Measurements from ENCODE around the gene KCNC3.
A peak's percentile ranks its signal among the peaks of the same experiment; 100 is the strongest.

Gene KCNC3

DNA sequence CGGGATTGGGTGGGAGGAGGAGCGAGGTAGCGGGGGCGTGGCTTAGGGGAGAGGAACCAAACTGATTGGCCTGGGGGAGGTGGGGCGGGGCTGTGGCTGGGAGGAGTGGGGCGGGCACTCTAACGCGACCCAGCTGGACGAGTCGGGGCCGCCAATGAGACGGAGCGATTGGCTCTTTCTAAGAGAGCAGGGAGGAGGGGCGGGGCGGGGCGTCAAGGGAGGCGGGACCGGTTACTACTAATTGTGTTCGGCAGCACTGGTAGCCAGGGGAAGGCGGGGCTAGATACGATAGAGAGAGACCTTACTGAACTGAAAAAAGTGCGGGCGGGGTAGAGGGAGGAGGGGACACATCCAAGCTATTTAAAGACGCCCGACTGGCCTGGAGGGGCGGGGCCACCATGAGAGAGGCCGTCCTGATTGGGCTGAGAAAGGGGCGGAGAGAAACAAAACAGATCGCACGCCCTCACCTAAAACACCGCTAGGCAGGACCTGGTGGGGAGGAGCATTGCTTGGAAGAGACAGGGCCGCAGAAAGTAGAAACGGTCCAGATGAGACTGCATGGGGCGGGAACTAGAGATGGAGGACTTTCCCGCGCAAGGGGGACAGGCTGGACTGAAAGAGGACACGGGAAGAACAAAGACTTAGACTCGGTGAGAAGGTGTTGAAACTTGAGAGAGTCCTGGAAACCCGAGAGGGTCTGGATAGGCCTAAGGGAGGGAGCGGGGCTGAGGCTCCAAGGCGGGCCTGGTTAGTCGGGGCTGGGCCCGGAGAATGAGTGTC, at the start of gene KCNC3:
KCNC3 (minus strand) TSS at position 232 of the 780 bp plus-strand sequence. CDS start 295 bp downstream, outside the sequence.
- TF ChIP-seq, protein P1, sequence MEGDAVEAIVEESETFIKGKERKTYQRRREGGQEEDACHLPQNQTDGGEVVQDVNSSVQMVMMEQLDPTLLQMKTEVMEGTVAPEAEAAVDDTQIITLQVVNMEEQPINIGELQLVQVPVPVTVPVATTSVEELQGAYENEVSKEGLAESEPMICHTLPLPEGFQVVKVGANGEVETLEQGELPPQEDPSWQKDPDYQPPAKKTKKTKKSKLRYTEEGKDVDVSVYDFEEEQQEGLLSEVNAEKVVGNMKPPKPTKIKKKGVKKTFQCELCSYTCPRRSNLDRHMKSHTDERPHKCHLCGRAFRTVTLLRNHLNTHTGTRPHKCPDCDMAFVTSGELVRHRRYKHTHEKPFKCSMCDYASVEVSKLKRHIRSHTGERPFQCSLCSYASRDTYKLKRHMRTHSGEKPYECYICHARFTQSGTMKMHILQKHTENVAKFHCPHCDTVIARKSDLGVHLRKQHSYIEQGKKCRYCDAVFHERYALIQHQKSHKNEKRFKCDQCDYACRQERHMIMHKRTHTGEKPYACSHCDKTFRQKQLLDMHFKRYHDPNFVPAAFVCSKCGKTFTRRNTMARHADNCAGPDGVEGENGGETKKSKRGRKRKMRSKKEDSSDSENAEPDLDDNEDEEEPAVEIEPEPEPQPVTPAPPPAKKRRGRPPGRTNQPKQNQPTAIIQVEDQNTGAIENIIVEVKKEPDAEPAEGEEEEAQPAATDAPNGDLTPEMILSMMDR (conservative IDR thresholded peaks at IDR 0.05), result no peak
- TF ChIP-seq ZFX (IDR thresholded peaks at IDR 0.05), result no peak
- H3K27ac ChIP-seq, result peak within 1 kb of the TSS; percentile 36

DNA sequence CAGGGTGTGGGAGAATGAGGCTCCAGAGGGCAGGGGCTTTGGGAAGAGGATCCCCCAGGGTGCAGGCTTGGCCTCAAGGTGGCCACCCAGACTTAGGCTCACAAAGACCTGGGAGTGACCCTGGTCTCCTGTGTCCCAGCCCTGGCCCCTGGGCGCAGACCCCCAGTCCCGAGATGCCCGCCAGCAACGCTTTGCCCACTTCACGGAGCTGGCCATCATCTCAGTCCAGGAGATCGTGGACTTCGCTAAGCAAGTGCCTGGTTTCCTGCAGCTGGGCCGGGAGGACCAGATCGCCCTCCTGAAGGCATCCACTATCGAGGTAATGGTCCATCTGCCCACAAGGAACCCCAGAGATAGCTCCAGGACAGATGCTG, 49.7 kb upstream of the KCNC3 start:
- no peak overlapping the region for H3K27ac ChIP-seq
- TF ChIP-seq, protein P1 (conservative IDR thresholded peaks at IDR 0.05), result no peak
- TF ChIP-seq ZFX (IDR thresholded peaks at IDR 0.05), result no peak

DNA sequence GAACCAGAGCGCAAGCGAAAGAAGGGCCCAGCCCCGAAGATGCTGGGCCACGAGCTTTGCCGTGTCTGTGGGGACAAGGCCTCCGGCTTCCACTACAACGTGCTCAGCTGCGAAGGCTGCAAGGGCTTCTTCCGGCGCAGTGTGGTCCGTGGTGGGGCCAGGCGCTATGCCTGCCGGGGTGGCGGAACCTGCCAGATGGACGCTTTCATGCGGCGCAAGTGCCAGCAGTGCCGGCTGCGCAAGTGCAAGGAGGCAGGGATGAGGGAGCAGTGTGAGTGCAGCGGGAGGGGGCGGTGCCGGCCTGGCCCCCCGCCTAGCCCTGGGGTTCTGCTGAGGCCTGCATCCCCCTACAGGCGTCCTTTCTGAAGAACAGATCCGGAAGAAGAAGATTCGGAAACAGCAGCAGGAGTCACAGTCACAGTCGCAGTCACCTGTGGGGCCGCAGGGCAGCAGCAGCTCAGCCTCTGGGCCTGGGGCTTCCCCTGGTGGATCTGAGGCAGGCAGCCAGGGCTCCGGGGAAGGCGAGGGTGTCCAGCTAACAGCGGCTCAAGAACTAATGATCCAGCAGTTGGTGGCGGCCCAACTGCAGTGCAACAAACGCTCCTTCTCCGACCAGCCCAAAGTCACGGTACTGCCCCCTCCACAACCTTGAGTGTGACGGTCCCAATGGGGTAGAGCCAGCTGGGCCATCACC, 49.1 kb upstream of the KCNC3 start:
- TF ChIP-seq, protein P1 (conservative IDR thresholded peaks at IDR 0.05), result no peak
- no peak for TF ChIP-seq ZFX (IDR thresholded peaks at IDR 0.05)
- no peak overlapping the region for H3K27ac ChIP-seq

DNA sequence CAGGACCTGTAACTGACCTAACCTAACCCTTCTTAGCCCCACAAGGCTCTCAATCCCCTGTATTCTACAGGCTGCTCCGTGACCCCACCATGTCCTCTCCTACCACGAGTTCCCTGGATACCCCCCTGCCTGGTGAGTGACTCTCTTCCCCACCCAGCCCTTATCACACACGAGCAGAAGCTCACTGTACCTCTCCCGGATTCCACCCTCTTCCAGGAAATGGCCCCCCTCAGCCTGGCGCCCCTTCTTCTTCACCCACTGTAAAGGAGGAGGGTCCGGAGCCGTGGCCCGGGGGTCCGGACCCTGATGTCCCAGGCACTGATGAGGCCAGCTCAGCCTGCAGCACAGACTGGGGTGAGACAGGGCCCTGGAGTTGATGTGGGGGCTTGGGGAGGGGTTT, 48.3 kb upstream of the KCNC3 start:
- no peak overlapping the region for H3K27ac ChIP-seq
- TF ChIP-seq, protein P1 (conservative IDR thresholded peaks at IDR 0.05), result no peak
- no peak for TF ChIP-seq ZFX (IDR thresholded peaks at IDR 0.05)

DNA sequence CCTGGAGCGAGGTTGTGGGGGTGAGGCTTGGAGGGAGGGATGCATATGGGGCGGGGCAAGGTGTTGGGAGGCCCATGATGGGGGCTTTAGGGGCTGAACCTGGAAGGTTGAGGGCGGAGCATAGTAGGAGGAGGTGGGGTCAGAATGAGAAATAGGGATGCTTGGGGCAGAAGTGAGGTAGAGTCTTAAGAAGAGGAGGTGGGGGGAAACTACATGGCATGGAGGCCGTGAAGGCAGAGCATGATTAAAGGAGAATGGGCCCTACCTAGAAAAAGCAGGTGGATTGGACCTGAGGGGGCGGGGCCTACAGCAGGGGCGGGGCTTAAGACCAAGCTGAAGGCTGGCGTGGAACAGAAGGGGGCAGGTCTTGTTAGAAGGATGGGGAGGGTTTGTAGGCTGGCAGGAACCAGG, 47.9 kb upstream of the KCNC3 start:
- H3K27ac ChIP-seq, result no peak overlapping the region; the same call in 1 of the 2 replicates
- TF ChIP-seq ZFX (IDR thresholded peaks at IDR 0.05), result no peak
- TF ChIP-seq, protein P1 (conservative IDR thresholded peaks at IDR 0.05), result no peak

DNA sequence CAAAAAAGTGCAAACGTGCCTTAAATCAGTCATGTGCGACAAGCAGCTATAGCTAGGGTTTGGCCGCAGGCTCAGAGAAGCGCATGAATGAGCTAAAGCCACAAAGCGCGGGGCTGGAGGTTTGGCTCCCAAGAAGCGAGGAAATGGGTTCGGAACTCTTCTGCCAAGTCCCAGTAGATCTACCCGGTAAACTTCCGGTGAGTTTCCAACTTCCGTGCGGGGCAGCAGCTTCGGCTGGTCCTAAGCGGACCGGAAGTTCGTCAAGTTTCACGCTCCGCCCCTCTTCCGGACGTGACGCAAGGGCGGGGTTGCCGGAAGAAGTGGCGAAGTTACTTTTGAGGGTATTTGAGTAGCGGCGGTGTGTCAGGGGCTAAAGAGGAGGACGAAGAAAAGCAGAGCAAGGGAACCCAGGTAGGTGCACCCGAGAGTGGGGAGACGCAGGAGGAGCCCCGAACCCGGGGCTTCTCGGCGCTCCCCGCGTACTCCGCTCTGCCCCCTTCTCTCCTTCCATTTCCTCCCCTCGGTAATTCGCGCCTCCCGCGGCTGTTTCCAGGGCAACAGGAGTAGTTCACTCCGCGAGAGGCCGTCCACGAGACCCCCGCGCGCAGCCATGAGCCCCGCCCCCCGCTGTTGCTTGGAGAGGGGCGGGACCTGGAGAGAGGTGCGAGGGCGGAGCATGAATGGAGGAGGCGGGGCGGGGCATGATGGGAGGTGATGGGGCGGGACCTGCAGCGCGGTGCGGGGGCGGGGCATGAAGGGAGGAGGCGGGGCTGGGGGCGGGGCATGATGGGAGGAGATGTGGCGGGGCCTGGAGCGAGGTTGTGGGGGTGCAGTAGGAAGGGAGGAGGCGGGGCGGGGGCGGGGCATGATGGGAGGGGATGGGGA, 47.2 kb upstream of the KCNC3 start, which contains the start of gene NR1H2:
NR1H2 (plus strand) TSS at position 292 of the 885 bp plus-strand sequence. CDS start 1,149 bp downstream, outside the sequence.
- TF ChIP-seq ZFX (IDR thresholded peaks at IDR 0.05), result no peak
- TF ChIP-seq, protein P1 (conservative IDR thresholded peaks at IDR 0.05), result no peak
- peak within 1 kb of the TSS; percentile 93 for H3K27ac ChIP-seq
